Fibroblast of skin of back (primary cell): Measurements from ENCODE around the gene CDH13.

ENCODE experiments used
- DNase-seq: peaks from one replicate; pipeline ENCODE4 v3.0.0-alpha.2; 2013

The CDH13 gene

DNA sequence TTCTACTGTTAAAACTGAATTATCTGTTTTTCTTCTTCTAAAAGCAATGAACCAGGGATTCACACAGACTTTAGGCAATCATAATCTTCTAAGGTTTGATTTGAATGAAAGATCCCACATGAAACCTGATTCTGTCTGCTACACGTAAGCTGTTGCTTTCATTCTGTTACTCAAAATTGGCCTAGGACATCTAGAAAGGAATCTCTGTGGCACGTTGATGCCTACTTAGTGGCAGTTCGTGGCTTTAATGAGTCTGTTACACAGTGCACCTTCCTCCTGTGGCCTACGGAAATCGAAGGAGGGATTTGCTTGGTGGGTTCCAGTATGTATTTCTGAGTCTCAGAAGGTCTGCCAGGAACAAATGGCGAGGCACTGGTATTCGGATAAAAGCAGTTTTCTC lies 691.6 kb downstream of the CDH13 start:
- no peak for DNase-seq

DNA sequence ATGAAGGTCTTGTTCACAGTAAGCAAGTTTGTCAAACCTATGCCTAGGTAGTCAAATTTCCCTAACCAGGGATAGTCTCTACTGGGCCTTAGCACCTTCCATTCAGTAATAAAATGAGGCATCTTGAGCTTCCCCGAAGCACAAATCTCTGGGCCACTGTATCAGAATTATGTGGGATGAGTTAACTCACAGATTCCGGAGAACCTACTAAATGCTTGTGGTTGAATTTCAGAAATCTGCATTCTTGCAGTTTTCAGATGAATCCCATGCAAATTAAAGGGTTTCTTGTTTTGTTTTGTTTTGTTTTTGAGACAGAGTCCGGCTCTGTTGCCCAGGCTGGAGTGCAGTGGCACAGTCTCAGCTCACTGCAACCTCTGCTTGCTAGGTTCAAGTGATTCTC lies 702.2 kb downstream of the CDH13 start:
- DNase-seq: no peak

DNA sequence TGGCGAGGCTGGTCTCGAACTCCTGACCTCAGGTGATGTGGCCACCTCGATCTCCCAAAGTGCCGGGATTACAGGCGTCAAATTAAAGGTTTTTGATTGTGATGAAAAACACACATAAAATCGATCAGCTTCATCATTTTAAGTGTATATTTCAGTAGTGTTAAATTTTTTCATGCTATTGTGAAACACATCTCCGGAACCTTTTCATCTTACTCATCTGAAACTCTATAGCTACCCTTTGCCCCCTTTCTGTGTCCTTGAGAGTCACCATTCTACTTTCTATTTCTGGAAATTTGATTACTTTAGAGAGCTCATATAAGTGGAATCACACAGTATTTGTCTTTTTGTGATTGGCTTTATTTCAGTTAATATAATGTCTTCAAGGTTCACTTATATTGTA lies 702.7 kb downstream of the CDH13 start:
- DNase-seq: no peak

DNA sequence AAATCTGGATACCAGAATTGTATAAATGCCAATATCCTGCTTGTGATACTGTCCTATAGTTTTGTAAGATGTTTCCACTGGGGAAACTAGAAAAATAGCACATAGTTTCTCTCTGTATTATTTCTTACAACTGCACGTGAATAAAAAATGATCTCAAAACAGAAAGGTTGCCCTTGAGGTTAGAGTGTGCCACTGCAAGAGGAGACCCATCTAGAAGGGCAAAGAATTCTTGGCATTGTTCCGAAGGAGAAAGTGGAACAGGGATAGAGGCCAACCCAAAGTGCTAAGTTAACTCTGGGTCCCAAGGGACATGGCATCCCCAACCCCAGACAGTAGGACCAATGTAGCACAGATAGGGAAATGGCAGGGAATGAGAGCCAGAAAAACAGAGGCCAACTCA lies 703.5 kb downstream of the CDH13 start:
- DNase-seq: no peak

DNA sequence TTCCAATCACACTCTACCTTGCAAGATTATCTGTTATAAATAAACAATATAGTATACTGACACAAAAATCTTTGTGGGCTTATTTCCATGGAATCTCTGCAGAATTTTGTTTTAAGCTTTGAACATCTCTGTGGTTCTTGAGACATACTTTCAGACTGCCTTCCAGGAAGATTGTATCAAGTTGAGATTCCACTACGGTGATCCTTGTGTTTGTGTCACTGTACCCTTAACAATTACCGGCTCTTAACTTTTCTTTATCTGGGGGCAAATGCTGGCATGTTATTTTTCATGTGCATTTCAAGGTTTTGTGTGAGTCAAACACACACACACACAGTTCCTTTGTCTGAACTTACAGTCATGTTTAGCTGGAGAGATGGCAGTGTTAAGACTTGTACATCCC lies 708.3 kb downstream of the CDH13 start:
- DNase-seq: no peak

DNA sequence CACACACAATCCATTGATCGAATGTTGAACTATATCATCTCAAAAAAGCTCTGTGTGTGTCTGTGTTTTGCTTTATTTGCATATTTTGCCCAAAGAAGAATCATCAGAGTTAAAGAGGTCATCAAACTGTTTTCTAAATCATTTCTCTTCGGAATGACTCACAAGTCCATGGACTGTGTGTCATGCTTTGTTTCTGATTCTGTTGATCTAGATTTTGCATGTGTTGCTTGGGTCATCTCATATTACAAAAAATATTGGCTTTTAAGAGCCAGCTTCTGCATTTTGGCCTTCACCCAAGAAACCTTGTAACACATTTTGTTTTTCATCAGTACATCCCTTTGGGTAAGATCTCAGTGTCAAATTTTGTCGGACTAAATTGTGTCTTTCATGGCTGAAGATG lies 709.8 kb downstream of the CDH13 start:
- DNase-seq: peak; percentile 76

DNA sequence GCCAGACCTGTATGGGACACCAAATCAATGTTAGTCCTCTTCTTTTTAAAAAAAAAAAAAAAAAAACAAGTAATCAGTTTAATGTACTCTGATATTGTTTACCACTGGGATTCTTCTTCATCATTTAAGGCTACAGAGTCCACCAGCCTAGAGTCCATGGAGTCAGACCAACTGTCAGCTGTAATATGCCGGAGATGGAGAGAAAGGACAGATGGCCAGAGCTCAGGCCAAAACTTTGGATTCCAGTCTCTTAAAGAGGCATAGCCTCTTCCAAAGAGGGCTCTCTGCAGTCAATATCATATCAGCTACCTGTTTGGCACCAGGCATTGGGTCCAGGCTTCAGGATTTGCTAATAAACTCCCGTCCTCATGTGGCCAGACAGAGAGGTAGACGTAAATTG lies 711.4 kb downstream of the CDH13 start:
- DNase-seq: no peak

DNA sequence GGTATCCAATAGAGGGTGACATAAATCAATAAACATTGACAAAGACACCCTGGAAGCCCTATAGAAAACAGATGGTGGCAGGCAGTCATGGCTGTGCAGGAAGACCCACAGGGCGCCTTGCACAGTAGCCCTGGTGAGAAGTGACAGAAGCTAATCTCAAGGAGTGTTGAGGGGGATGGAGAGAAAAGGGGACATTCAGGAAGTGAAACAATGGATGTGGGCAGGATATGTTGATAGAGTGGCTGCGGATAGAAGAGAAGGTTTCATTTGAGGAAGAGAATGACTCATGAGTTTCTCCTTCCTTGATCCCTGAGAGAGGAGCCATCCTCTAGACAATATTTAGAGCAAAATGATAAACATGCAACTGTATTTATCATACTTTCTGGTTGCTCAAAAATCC lies 712.2 kb downstream of the CDH13 start:
- peak; percentile 62 for DNase-seq

DNA sequence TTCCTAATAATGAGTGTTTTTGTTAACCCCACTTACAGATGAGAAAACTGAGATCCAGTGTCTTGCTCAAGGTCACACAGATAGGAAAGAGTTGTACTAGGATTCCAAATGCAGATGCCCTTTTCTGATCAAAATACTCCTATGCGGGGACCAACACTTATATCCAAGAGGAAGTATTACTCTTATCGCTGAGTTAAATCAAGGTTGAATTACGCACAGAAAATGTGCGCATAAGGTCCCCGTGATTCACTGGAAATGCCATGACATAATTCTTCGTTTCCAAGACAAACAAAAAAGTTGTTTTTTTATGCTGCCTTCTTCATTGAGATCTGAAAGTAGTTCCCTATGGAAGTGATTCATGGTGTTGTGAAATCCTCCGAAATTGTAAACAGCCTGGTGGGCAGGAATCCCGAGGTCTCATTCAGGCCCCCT lies 717.2 kb downstream of the CDH13 start:
- DNase-seq: peak; percentile 84

DNA sequence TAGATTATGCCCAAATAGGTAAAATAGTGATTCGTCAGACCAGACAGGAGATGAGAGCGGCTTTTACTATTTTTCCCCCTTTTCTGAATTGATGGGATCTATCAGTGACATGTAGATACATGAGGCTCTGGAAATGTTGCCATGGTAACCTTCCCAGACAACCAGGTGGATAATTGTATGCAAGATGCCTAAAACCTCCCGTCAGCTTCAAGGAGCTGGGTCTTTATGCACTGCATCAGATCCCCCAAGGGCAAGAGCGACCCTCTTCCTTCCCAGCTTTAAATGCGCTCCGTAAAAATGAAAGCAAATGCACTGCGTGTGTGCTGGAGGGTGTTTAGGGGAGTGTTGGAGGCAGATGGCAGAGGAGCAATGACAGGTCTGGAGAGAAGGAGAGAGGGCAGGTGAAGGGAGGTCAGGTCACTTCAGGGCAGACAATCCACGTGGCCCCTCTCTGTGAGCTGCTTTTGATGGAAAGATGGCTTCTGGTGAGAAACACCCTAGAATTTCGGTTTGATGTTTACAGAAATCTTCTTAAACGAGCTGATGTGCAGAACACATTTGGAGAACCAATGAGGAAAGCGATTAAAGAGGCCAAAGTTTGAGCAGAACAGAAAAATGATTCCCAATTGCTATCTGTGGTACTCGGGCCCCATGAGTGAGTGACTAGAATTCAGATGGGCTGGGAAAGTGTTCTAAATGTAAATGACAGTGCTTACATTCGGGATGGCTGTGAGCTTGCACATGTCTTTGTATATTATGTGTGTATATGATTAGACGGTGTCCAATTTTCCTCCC lies 719.3 kb downstream of the CDH13 start:
- DNase-seq: no peak

DNA sequence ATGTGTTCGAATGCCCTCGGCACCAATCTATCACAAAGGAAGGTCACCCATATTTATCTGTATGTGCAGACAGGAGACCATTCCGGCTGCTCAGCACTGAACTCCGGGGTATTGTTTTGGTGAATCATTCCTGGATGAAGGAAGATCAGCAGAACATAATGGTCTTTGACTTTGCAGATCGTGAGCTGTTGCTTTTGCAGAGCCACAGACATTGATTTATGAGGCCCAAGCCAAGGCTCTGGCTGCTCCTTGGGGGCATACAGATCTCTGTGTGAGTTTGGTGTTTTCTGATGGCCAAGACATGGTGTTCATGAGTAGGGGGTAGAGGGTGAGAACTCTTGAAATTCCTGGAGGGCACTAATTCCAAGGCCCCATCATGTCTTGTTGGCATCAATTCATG lies 722.2 kb downstream of the CDH13 start:
- DNase-seq: no peak

DNA sequence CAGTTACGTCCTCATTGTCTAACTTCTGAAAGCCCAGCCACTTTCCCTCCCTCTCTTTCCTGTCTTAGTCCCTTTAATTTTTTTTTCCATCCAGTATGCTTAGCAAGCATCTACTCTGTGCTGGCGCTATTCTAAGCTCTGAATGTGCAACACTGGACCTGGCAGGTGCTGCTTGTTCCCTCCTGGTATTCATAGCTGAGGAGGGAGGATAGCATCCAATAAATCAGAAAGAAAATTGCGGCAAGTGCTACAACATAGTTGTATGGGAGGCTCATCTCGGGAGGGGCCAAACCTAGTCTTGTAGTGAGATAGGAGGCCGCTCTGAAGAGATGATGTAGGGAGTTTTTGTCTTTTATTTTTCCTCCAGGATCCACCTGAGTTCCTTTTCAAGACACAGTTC lies 723.7 kb downstream of the CDH13 start:
- DNase-seq: no peak

DNA sequence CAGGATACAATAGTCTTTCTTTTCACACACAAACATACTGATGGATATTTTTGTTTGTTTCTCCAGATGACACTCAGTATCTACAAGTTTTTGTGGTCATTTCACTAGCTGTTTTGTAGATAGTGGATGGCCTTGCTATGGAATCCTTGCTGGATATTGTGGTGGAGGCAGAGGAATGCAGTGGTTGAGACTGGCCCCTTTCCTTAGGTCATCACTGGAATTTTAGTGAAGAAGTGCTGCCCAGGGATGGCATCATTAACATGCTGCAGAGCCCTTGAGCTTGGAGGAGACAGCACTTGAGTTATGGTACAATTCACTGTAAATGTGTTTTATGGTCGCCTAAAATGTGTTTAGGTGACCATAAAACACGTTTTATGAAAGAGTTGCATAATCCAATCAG lies 725.1 kb downstream of the CDH13 start:
- DNase-seq: peak; percentile 45

DNA sequence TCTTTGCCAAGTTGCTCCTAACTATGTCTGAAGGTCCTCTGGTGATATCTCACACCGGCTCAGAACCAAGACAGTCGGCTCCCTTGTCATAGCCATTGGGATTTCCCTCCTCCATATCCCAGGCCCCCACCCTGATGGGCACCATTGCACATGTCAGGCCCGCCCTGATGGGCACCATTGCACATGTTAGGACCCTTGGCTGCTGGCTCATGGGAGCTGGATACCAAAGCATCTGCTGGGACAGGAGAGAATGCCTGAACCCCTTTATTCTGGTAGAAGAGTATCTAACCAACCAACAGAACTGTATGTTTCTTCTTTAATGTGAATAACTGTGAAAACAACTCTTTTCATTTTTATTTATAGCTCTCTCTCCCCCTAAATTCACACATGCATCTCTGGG lies 726.5 kb downstream of the CDH13 start:
- DNase-seq: no peak

DNA sequence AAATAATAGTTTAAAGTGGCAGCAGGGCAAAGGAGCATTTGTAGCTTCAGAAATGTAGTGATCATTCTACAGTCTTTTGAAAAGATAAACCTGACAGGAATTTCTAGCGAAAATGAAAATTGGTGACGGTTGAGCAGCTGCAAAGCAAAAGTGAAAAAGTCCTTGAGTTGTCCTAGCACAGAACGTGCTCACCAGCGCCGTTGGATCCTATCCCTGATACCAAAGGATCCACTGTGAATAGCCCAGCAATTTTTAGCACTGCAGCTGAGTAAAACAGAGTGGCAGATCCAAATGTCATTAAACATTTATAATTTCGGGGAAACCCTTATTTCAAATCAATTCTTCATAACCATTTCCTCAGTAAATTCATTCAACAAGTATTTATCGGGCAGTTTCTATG lies 727.2 kb downstream of the CDH13 start:
- DNase-seq: no peak

DNA sequence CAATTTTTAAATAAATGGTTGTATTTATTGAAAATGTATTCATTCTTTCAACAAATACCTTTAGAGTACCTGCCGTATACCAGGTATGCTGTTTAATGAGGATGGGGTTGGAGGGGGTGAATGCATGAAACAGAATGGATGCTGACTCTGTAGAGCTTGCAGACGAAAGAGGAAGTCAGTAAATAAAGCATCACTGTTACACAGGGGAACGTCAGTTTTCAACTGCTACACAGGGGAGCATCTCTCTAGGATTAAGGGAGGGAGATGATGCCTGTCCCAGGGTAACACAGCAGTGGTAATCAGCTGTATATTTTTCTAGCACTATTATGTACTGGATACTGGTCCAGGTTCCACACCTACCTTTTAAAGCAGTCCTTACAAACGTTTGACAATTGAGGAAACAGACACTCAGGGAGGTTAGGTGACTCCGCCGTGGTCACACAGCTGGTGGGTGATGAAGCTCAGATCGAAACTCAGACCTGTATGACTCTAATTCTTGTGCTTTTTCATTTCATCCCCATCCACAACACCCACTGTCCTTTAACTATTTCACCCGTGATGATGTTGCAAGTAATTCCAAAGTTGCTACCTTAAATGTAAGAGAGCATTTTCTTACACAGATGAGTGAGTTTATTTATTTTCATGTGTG lies 728.9 kb downstream of the CDH13 start:
- DNase-seq: no peak

DNA sequence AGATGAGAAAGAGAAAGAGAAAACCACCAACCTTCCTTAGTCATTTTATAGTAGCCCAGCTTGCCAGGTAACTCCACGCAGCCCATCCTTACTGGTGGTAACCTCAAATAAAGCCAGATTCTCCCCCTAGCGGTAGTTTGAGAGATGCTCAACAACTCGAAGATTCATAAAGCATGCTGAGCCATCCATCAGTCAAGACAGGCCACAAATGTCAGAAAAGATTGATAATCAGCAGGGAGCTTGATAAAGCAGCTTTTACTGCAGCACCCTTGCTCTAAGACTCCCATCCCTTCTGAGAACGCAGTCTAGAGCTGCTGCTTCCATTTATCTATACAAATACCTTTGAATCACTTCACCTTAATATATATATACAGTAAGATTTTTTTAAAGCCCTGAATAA lies 729.5 kb downstream of the CDH13 start:
- peak; percentile 56 for DNase-seq

DNA sequence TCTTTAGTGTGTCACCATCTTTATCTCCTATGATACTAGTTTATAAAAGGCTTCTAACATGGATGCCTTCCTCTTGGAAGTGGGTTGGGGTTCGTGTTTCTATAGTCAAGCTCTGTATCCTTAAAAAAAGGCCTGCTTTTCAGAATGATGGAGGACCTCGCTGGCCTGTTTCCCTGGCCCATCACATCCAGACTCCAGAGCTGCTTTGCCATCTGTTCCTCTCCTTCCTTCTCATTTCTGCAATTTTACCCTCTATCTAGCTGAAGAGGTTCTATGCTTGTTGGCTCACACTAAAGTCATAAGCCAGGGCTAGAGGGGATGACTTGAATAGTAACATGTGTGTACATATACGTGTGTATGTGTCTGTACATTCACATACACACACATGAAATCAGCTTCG lies 730.2 kb downstream of the CDH13 start:
- DNase-seq: no peak

DNA sequence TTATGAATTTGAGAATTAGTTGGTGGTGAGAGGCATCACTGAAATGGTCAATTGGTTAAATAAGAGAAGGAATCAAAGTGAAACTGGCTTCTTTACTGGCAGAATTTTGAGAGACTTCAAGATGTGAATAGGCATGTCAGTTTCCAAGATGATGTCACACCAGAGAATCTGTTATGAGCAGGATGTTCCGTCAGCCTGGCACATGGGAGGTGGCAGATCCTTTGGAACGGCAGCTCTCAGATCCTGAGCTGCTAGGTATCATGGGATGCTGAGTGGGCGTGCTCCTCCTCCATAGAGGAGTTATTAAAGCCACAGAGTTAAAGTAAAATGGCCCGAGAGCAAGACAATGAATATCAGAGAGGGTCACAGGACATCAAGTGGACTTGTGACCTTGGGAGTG lies 736.8 kb downstream of the CDH13 start:
- no peak for DNase-seq

DNA sequence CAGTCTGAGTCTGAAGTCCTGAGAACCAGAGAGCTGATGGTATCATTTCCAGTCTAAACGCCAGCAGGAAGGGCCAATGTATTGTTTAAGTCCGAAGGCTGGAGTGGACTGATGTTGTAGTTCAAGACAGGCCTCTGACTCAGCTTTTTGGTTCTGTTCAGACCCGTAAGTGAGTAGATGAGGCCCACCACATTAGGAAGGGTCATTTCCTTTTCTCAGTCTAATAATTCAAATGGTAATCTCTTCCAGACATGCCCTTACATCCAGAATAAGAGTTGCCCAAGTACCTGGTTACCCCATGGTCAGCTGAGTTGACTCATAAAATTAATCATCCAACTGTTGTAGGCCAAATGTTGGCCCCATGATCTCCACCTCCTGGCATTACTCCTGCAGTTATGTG lies 738.4 kb downstream of the CDH13 start:
- DNase-seq: no peak

DNA sequence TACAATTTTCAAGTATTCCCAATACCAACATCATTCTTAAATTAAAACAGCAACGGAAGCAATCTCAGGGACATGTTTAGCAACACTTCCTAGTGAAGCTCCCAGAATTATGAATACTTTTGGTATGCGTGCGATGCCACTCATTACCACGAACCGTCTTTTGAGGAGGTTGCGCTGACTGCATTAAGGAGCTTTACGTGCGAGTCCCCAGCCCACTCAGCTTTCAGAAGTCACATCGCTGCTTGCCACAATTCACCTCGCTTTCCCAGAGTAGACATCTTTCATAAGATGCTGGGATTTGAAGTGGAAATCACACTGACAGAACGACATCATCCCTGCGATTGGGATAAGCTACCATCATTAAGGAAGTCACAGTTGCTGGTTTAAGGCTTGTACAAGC lies 739.5 kb downstream of the CDH13 start:
- peak; percentile 32 for DNase-seq

DNA sequence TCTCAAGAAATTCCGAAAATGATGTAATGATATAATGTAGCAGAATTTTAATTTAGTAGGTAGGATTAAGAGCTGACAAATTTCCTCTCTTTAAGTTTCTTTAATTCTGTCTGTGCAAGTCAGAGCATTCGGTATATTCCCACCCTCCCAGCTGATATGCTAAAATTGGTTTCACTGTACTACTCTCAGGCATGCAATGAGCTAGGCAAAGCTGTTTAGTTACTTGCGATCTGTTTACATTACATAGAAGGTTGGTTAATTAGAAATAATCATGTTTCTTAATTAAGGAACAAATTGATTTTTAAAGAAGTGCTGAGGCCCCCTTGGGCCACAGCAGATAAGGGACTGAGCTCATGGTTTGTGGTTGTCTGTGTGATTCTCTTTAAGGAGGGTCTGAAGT lies 748.2 kb downstream of the CDH13 start:
- no peak for DNase-seq

DNA sequence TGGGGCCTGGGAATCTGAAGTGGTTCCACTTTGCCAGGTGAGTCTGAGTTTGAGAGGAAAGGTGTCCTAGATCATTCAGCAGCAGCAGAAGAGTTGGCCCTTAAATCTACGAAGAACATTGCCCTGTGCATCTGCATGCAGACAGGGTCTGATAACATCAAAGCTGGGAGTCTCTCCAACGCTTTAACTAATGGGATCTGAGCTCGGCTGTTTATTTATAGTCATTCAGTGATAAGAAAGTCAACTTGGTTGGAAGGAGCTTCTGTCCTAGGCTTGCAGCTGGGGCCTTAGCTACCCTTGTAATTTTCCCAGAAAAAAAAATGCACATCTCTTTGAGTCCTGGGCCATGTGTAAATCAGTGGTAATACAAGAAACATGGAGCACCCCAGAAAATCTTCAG lies 763.0 kb downstream of the CDH13 start:
- no peak for DNase-seq

DNA sequence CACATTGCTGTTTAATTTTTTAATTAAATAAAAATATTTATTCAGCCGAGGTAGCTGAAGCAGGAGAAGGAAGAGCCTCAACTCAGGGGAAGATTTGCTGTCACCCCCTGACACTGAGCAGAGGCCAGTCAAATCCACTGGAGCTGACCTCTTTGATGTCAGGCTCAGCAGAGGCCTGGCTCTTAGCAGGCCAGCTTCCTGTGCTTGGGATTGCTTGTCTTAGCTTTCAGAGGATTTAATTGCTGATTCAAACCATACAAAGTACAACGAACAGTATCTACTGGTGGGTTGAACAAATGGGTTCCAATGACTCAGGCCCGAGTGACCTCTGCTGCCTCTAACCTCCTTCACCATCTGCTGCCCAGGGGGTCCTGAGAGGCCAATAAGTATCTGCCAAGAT lies 764.0 kb downstream of the CDH13 start:
- DNase-seq: no peak

DNA sequence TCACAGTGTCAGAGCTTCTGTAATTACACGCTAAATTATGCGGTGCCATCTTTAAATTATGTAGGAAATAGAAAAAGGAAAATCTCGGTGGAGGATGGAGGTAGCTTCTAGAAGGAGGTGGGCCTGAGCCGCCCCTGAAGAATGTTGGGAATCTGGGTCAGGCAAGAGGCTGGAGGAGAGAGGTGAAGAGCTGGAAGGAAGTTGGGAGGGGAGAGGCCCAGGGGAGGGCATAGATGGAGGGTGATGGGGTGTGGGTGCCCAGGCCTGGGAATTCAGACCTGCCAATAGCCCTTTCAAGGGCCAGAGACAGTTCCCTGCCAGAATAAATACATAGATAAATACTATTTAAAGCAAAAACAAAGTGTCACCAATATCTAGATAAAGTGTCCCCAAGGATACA lies 766.0 kb downstream of the CDH13 start:
- DNase-seq: peak; percentile 54
